Thyroid gland (tissue), 4 donors: ENCODE measurements around the gene SHOC2. TPM values are rescaled to one million over a fixed set of nuclear protein-coding genes. Genes with fewer than 3 reads are reported as not detected.

ENCODE experiments used
- DNase-seq, 2 donors: peaks; one replicate each; pipeline ENCODE4 v3.0.0-alpha.2; 2019
- H3K27ac ChIP-seq, 3 donors: fragments of 200-600 bp; sonication (generic); 1 replicate in 2 of 3; 2 replicates in 1 of 3; pipeline ENCODE4 v1.5.1; 2016 to 2019; ENCODE audit warnings: mild to moderate bottlenecking in 1 of 3, moderate library complexity in 1 of 3
- H3K27me3 ChIP-seq: fragments of 200-600 bp; sonication (generic); one replicate; pipeline ENCODE4 v1.5.1; 2019
- H3K36me3 ChIP-seq, 2 donors: fragments of 200-600 bp; sonication (generic); one replicate each; pipeline ENCODE4 v1.5.1; 2016 to 2019
- H3K4me1 ChIP-seq, 2 donors: fragments of 200-600 bp; sonication (generic); one replicate each; pipeline ENCODE4 v1.5.1; 2017 to 2019
- H3K4me3 ChIP-seq, 3 donors: fragments of 200-600 bp; sonication (generic); replicated peaks in 1 of 3; 1 replicate in 2 of 3; 2 replicates in 1 of 3; pipeline ENCODE4 v1.5.1; 2016; ENCODE audit warnings: mild to moderate bottlenecking in 1 of 3
- H3K9me3 ChIP-seq: fragments of 200-600 bp; sonication (generic); one replicate; pipeline ENCODE4 v1.5.1; 2017
- CTCF ChIP-seq, 6 experiments: fragments of 200-600 bp in 3 of 6; fragments of 450-650 bp in 3 of 6; sonication (generic) in 3 of 6; IDR thresholded peaks; one replicate each; pipeline ENCODE4 v1.5.1; 2016 to 2019; ENCODE audit warnings: antibody characterized with exemption in 6 of 6, mild to moderate bottlenecking in 2 of 6, inconsistent platforms in 1 of 6, moderate library complexity in 1 of 6
- POLR2A ChIP-seq, 2 donors: fragments of 450-650 bp; IDR thresholded peaks; one replicate each; pipeline ENCODE4 v1.6.1; 2017; ENCODE audit warnings: antibody characterized with exemption in 2 of 2, mild to moderate bottlenecking in 2 of 2, moderate library complexity in 1 of 2
- WGBS, 2 donors: methylation state at CpG; one replicate each; pipeline ENCODE4 v1.1.5; 2017; 5-methylcytosine and 5-hydroxymethylcytosine counted together
- intact Hi-C: fragments of 100-400 bp; cut with DNase I; formaldehyde crosslinking; loops from one replicate; pipeline ENCODE4 v1.15.1; 2023
- total RNA-seq, 4 donors: library from RNA; depleted of rRNA; stranded (reverse); fragments of >200 nt; gene quantifications; one replicate each; pipeline ENCODE4 v1.2.3, GENCODE V29; 2016

Gene SHOC2
- total RNA-seq, 4 donors from 2014 or later, result 62.2 to 96.2 (median 71.1) TPM

- WGBS, 2 donors, result 71% methylated on average over 4 of the region's 4 CpGs
- H3K9me3 ChIP-seq, result no peaks in the 10 kb centered on the region
- no peaks in the 10 kb centered on the region for H3K27me3 ChIP-seq
- peaks cover 0 to 12% of the 10 kb centered on the region in 2 donors for H3K4me1 ChIP-seq
- TF ChIP-seq POLR2A (IDR thresholded peaks at IDR 0.05) (no peak), CTCF (IDR thresholded peaks at IDR 0.05) (no peak)
- intact Hi-C loops, result no loop called here
- no peak overlapping the region for H3K4me3 ChIP-seq
- H3K36me3 ChIP-seq, result no peaks in the 10 kb centered on the region
- DNase-seq, result no peak
- no peak overlapping the region for H3K27ac ChIP-seq
Measured at GRCh38 chr10:110947061-110947595, 27.7 kb downstream of the SHOC2 start.

- TF ChIP-seq POLR2A (IDR thresholded peaks at IDR 0.05) (no peak), CTCF (IDR thresholded peaks at IDR 0.05) (no peak)
- Histone ChIP-seq H3K27me3 (no peaks in the 10 kb centered on the region), H3K4me1 (no peaks in the 10 kb centered on the region), H3K36me3 (no peaks in the 10 kb centered on the region), H3K9me3 (no peaks in the 10 kb centered on the region), H3K4me3 (no peak overlapping the region), H3K27ac (no peak overlapping the region)
- intact Hi-C loops, result no loop called here
- WGBS, 2 donors, result 96 to 98% methylated on average over 4 of the region's 4 CpGs
- no peak for DNase-seq
Measured at GRCh38 chr10:110951381-110951780, 32.0 kb downstream of the SHOC2 start.

- Histone ChIP-seq H3K4me1 (peaks cover 15 to 23% of the 10 kb centered on the region in 2 donors), H3K36me3 (no peaks in the 10 kb centered on the region), H3K9me3 (no peaks in the 10 kb centered on the region), H3K4me3 (no peak overlapping the region), H3K27me3 (no peaks in the 10 kb centered on the region), H3K27ac (no peak overlapping the region)
- intact Hi-C loops, result no loop called here
- 98% methylated on average over 1 of the region's 1 CpG for WGBS, 2 donors
- DNase-seq, result no peak
- TF ChIP-seq CTCF (IDR thresholded peaks at IDR 0.05) (no peak), POLR2A (IDR thresholded peaks at IDR 0.05) (no peak)
Measured at GRCh38 chr10:110957606-110958005, 38.2 kb downstream of the SHOC2 start.

GRCh38 chr10:110959379-110960332, 40.3 kb downstream of the SHOC2 start:
- Histone ChIP-seq H3K27me3 (no peaks in the 10 kb centered on the region), H3K36me3 (no peaks in the 10 kb centered on the region), H3K9me3 (no peaks in the 10 kb centered on the region), H3K4me3 (no peak overlapping the region), H3K27ac (no peak overlapping the region), H3K4me1 (peaks cover 16 to 26% of the 10 kb centered on the region in 2 donors)
- no peak for TF ChIP-seq CTCF (IDR thresholded peaks at IDR 0.05)
- TF ChIP-seq POLR2A (IDR thresholded peaks at IDR 0.05), result no peak
- intact Hi-C loops, result no loop called here
- no peak for DNase-seq
- WGBS, 2 donors, result 64 to 69% methylated on average over 4 of the region's 4 CpGs

- H3K27ac ChIP-seq, result no peak overlapping the region
- peaks cover 16 to 26% of the 10 kb centered on the region in 2 donors for H3K4me1 ChIP-seq
- 96 to 98% methylated on average over 1 of the region's 1 CpG for WGBS, 2 donors
- H3K4me3 ChIP-seq, result no peak overlapping the region
- H3K9me3 ChIP-seq, result no peaks in the 10 kb centered on the region
- TF ChIP-seq CTCF (IDR thresholded peaks at IDR 0.05) (no peak), POLR2A (IDR thresholded peaks at IDR 0.05) (no peak)
- H3K36me3 ChIP-seq, result no peaks in the 10 kb centered on the region
- intact Hi-C loops, result no loop called here
- H3K27me3 ChIP-seq, result no peaks in the 10 kb centered on the region
- no peak for DNase-seq
Measured at GRCh38 chr10:110960333-110960712, 40.9 kb downstream of the SHOC2 start.
